ENCODE measurements around the gene FAT2.

GRCh38 chr5:151602806-151603205 lies 11.7 kb upstream of the FAT2 start:
- TF ChIP-seq POLR2A (IDR thresholded peaks at IDR 0.05; ENCODE audit: low read depth, low read length) (no peak), POLR2AphosphoS5 (IDR thresholded peaks at IDR 0.05; ENCODE audit: low read depth, low read length) (no peak)
